MCF 10A (cell line): ENCODE measurements around the gene GPR31. TPM values are rescaled to one million over a fixed set of nuclear protein-coding genes. Genes with fewer than 3 reads are reported as not detected.

Experiments used
- BruUV-seq: library from RNA; stranded (reverse); fragments of 400-500 nt; replicated peaks from 2 replicates; lab custom pipeline; 2021; lab: Mats Ljungman, UMichigan
- CTCF ChIA-PET: fragments of 300-600 bp; sonication (Branson Sonifier 250); formaldehyde crosslinking; extraction: SDS; loops from one replicate; lab custom pipeline; 2021; ENCODE audit warnings: antibody characterized with exemption, inconsistent platforms; lab: Yijun Ruan, JAX
- POLR2A ChIA-PET: fragments of 300-600, 350-650 bp; sonication (Branson Sonifier 250); formaldehyde crosslinking; extraction: SDS; loops from one replicate; lab custom pipeline; 2020; ENCODE audit warnings: antibody characterized with exemption, inconsistent platforms; lab: Yijun Ruan, JAX
- DNase-seq: peaks from one replicate; pipeline ENCODE4 v3.0.0-alpha.2; 2018; ENCODE audit not compliant: unreplicated experiment
- H3K27ac Mint-ChIP-seq: one replicate; pipeline ENCODE4 v1.8.0; 2022; ENCODE audit warnings: mild to moderate bottlenecking, low read depth, mixed read lengths; ENCODE audit not compliant: unreplicated experiment
- H3K27me3 Mint-ChIP-seq: one replicate; pipeline ENCODE4 v1.8.0; 2022; ENCODE audit warnings: mixed read lengths; ENCODE audit not compliant: insufficient read depth, unreplicated experiment
- H3K36me3 Mint-ChIP-seq: one replicate; pipeline ENCODE4 v1.8.0; 2022; ENCODE audit warnings: mild to moderate bottlenecking, moderate library complexity, mixed read lengths; ENCODE audit not compliant: insufficient read depth, unreplicated experiment
- H3K4me1 Mint-ChIP-seq: one replicate; pipeline ENCODE4 v1.8.0; 2022; ENCODE audit warnings: mixed read lengths; ENCODE audit not compliant: insufficient read depth, unreplicated experiment
- H3K4me3 Mint-ChIP-seq: one replicate; pipeline ENCODE4 v1.8.0; 2022; ENCODE audit warnings: mild to moderate bottlenecking, moderate library complexity, mixed read lengths; ENCODE audit not compliant: unreplicated experiment
- H3K9me3 Mint-ChIP-seq: one replicate; pipeline ENCODE4 v1.8.0; 2022; ENCODE audit warnings: mixed read lengths; ENCODE audit not compliant: unreplicated experiment
- intact Hi-C: fragments of 100-400 bp; cut with micrococcal nuclease; formaldehyde crosslinking; loops from 2 replicates; pipeline ENCODE4 v1.14.1; 2022
- total RNA-seq: library from RNA; stranded (reverse); gene quantifications from 2 replicates; pipeline ENCODE4 v1.2.3, GENCODE V29; 2022
- TF ChIP-seq, protein P1 (sequence below): fragments of 200-600 bp; IDR thresholded peaks from one replicate; pipeline ENCODE4 v1.8.0; 2022; ENCODE audit warnings: antibody characterized with exemption, mild to moderate bottlenecking; ENCODE audit not compliant: unreplicated experiment

The GPR31 gene
- total RNA-seq, 1 experiment from 2014 or later, result not detected

DNA sequence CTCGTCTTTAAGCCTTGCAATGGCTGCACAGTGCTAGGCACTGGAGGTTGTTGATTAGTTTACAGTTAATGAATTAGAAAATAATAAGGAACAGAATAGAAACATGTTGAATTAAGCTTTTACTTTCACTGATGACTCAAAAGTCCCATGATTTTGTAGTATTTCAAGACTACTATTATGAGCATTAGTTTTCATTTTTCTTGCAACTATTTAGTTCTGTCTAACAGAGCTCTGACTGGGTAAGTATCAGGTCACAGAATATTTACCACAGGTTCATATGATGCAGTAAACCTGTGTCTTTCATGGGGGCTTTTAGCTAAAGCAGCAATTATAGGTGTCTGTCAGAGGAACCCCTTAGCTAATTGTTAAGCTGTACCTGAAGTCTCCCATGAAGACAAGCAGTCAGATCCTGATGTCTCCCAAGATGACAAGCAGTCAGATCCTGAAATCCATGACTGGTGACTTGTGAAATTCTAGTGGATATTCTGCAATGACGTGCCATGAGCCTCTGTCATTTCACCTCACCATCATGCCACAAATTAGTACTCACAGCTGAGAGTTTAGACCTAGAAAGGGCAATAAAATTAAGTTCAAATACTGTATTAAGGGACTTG is 8.2 kb upstream of the GPR31 start:
- Mint-ChIP-seq H3K4me1 (no peaks in the 10 kb centered on the region), H3K4me3 (no peak overlapping the region), H3K27ac (no peak overlapping the region), H3K9me3 (peaks cover 8% of the 10 kb centered on the region), H3K27me3 (peaks cover 51% of the 10 kb centered on the region), H3K36me3 (no peaks in the 10 kb centered on the region)
- ChIA-PET POLR2A (interaction anchor here (1.1 kb wide), 1 partner anchor 22 kb away, joined by 3 read pairs; no protein-coding TSS in a partner anchor), CTCF (no interaction called here)
- no TSS peak for BruUV-seq
- TF ChIP-seq, protein P1, sequence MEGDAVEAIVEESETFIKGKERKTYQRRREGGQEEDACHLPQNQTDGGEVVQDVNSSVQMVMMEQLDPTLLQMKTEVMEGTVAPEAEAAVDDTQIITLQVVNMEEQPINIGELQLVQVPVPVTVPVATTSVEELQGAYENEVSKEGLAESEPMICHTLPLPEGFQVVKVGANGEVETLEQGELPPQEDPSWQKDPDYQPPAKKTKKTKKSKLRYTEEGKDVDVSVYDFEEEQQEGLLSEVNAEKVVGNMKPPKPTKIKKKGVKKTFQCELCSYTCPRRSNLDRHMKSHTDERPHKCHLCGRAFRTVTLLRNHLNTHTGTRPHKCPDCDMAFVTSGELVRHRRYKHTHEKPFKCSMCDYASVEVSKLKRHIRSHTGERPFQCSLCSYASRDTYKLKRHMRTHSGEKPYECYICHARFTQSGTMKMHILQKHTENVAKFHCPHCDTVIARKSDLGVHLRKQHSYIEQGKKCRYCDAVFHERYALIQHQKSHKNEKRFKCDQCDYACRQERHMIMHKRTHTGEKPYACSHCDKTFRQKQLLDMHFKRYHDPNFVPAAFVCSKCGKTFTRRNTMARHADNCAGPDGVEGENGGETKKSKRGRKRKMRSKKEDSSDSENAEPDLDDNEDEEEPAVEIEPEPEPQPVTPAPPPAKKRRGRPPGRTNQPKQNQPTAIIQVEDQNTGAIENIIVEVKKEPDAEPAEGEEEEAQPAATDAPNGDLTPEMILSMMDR, result no peak
- no peak for DNase-seq
- intact Hi-C loops, result no loop called here

DNA sequence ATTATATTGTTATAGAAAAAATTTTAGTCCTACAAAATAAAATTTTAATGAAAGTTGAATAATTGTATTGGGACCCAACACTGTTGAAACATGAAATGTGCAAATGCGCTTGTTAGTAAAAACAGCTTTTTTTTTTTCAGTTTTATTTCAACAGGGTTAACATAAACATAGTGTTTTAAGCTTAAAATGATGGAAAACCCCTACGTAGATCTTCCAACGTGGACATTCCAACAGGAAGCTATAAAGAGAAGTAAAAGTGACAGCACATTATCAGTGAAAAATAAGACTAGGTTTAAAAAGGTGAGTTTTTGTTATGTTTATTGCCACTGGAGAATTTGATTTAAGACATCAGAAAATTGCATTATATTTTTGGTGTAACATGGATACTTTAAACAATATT is 6.5 kb upstream of the GPR31 start:
- CTCF ChIA-PET, result no interaction called here
- peaks cover 51% of the 10 kb centered on the region for H3K27me3 Mint-ChIP-seq
- intact Hi-C loops, result no loop called here

DNA sequence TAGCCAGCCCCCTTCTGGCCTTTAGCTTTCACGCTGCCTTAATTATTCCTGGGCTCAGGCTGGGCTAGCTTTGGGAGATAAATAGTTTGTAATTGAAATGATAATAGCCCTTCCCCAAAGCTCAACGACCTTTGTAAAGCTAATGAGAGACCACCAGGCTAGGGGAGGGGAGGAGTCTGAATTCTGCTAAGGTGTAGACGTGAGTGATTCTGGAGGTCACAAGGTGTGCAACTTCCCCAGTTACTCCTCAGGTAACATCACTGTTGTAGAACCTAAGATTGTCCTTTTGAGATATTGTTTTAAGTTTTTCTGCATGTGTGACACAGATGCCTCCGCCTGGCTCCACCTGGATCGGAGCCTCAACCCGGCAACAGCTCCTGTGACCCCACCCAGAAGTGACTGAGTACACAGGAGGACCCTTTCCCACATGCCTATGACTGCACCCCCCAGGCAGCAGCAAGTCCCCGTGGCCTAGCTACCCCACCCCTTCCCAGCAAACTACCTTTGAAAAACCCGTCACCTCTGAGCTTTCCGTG is 5.8 kb upstream of the GPR31 start:
- H3K27ac Mint-ChIP-seq, result no peak overlapping the region
- H3K4me1 Mint-ChIP-seq, result no peaks in the 10 kb centered on the region
- POLR2A ChIA-PET, result interaction anchor here (0.6 to 0.7 kb wide), 3 partner anchors 31 to 382 kb away, joined by 3 to 4 read pairs (median 3); no protein-coding TSS in a partner anchor
- H3K27me3 Mint-ChIP-seq, result peaks cover 47% of the 10 kb centered on the region
- intact Hi-C loops, result no loop called here
- no peak overlapping the region for H3K4me3 Mint-ChIP-seq
- TF ChIP-seq, protein P1, result no peak
- DNase-seq, result no peak
- BruUV-seq, result no TSS peak
- no peaks in the 10 kb centered on the region for H3K9me3 Mint-ChIP-seq
- CTCF ChIA-PET, result no interaction called here
- H3K36me3 Mint-ChIP-seq, result no peaks in the 10 kb centered on the region

More for the DNA sequence above, 6.5 kb upstream of the GPR31 start:
- H3K9me3 Mint-ChIP-seq, result peaks cover 2% of the 10 kb centered on the region
- no peaks in the 10 kb centered on the region for H3K36me3 Mint-ChIP-seq
- H3K4me3 Mint-ChIP-seq, result no peak overlapping the region
- no peak overlapping the region for H3K27ac Mint-ChIP-seq
- no peak for DNase-seq
- BruUV-seq, result no TSS peak
- TF ChIP-seq, protein P1, result no peak
- no peaks in the 10 kb centered on the region for H3K4me1 Mint-ChIP-seq
- POLR2A ChIA-PET, result no interaction called here

DNA sequence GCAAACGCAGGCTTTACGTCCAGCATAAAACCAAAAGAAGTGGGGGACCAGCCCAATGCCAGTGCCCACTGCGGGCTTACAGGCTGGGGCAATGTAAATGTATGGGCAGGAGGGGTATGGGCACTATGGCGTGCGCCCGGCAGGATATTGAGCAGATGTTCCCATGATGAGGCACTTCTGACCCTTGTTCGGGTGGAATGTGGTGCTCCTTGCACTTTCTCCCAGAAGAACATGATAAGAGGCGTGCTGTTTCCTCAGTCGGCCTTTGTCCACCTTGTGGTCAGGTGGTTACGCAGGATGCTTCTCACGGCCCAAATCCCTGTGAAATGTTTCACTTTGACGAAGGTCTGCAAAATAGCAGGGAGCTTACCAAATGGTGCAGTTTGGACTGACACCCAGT is 4.8 kb upstream of the GPR31 start:
- Mint-ChIP-seq H3K4me1 (no peaks in the 10 kb centered on the region), H3K27ac (no peak overlapping the region), H3K27me3 (peaks cover 46% of the 10 kb centered on the region), H3K36me3 (no peaks in the 10 kb centered on the region), H3K4me3 (no peak overlapping the region), H3K9me3 (no peaks in the 10 kb centered on the region)
- POLR2A ChIA-PET, result no interaction called here
- TF ChIP-seq, protein P1, result no peak
- BruUV-seq, result no TSS peak
- CTCF ChIA-PET, result interaction anchor here (0.6 kb wide), 2 partner anchors 62 to 96 kb away, joined by 4 to 5 read pairs; no protein-coding TSS in a partner anchor
- no peak for DNase-seq
- intact Hi-C loops, result no loop called here
